HG03439 (cell line): ENCODE data around the gene SH3D19.
"Not testable (repeated sequence)": the region's sequence is repeated elsewhere in the genome, so short reads cannot be mapped to it uniquely, and the experiment has no call there.

ENCODE experiments used
- ATAC-seq: cut with Tn5 transposase; IDR thresholded peaks from one replicate; pipeline ENCODE4 v1.9.1; 2021; ENCODE audit warnings: mild to moderate bottlenecking, moderate library complexity; ENCODE audit not compliant: unreplicated experiment

SH3D19 gene

GRCh38 chr4:151158979-151159378 lies 166.4 kb downstream of the SH3D19 start:
- ATAC-seq = no peak

DNA sequence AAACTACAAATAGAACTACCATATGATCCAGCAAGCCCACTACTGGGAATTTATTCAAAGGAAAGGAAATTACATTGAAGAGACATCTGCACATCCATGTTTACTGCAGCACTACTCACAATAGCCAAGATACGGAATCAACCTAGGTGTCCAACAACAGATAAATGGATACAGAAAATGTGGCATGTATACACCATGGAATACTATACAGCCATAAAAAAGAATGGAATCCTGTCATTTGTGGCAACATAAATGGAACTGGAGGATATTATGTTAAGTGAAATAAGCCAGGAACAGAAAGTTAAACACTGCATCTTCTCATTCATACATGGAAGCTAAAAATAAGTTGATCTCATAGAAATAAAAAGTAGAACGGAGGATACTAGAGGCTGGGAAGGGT lies 167.9 kb downstream of the SH3D19 start:
- no peak for ATAC-seq

GRCh38 chr4:151153585-151153984 lies 171.8 kb downstream of the SH3D19 start:
- no peak for ATAC-seq

GRCh38 chr4:151152028-151152427 lies 173.4 kb downstream of the SH3D19 start:
- no peak for ATAC-seq

GRCh38 chr4:151150821-151151580 lies 174.4 kb downstream of the SH3D19 start:
- no peak for ATAC-seq

DNA sequence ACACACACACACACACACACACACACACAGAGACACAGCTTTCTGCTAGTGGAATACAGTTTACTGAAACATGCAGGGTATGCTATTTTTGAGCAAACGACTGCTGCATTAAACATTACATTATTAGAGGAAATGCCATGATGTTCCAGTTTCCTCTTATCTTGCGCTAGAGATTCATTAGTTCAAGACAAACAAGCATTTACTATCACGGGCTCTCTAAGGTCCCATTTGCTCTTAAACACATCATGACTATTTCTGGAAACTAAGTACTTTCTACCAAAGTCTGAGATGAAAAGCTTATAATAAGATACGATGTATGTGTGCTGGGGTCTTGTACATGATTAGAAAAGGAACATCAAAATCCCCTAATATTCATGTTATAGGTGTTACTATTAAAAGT lies 177.1 kb downstream of the SH3D19 start:
- ATAC-seq = no peak

- ATAC-seq = no peak
Measured at GRCh38 chr4:151147000-151147399, 178.4 kb downstream of the SH3D19 start.

GRCh38 chr4:151144329-151145072 lies 180.9 kb downstream of the SH3D19 start:
- no peak for ATAC-seq

DNA sequence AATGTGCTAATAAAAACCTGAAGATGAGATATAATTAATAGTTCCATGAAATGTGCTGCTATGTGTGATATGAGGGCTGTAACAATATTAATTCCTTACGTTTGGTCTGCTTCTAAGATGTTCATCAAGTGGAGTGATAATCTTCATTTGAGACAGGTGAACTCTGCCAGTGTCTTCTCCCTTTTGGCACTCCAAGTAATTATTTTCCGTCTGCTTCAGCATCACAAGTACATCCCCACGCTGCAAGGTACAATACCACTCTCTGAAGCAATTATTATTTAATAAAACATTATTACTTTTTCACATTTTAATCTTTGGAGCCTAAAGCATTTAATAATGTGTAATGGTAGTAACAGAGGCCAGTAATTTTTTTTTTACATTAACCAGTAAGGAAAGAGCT lies 181.6 kb downstream of the SH3D19 start:
- no peak for ATAC-seq

GRCh38 chr4:151143162-151143561 lies 182.2 kb downstream of the SH3D19 start:
- ATAC-seq = no peak

DNA sequence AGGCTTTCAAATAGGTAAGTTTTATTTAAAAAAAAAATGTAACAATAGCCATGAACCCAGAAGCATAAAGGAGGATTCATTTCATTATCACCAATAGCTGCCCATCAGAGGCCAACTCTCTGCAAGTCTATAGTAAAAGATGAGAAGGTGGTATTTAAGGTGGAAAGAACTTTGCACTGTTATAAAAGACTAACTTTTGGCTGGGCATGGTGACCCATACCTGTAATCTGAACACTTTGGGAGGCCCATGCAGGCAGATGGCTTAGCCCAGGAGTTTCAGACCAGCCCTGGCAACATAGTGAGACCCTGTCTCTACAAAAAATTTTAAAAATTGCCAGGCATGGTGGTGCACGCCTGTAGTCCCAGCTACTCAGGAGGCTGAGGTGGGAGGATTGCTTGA lies 182.6 kb downstream of the SH3D19 start:
- ATAC-seq = no peak

DNA sequence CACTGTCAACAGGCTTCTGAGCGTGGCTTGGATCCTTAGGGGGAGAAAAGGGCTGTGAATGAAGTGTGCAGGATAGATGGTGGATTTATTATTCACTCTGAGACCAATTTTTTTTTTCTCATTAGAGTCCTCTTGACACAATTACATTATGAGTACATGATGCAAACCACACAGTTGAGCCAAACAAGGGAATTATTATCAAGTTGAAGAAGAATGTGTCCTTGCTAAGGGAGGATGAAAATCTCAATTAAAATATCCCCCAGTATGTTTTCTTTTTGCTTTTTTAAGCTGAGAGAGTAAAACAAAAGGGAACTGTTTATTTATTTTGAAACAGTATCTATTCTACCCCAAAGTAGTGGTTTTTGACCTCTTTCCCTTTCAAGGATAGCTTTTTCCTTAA lies 185.6 kb downstream of the SH3D19 start:
- no peak for ATAC-seq

- not testable (repeated sequence) for ATAC-seq
Measured at GRCh38 chr4:151136048-151136447, 189.4 kb downstream of the SH3D19 start.

DNA sequence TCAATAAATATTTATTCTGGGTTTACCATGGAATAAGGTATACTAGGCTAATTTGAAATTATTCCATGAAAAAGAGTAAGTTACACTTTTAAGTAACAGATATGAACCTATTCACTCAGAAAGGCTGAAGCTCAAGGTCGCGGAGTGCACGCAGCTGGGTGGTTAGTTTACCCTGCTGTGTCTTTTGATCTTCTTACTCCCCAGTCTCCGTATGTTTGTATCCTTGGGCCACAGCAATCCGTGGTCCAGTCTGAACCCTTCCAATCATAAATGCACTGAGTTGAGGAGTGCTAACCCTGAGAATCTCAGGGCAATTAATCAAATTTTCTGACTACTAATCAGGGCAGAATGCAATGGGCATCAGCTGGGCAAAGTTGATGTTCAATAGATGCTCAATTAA lies 192.1 kb downstream of the SH3D19 start:
- no peak for ATAC-seq

GRCh38 chr4:151129796-151130195 lies 195.6 kb downstream of the SH3D19 start:
- ATAC-seq = no peak

GRCh38 chr4:151117371-151117962 lies 207.9 kb downstream of the SH3D19 start:
- ATAC-seq = peak; percentile 80

DNA sequence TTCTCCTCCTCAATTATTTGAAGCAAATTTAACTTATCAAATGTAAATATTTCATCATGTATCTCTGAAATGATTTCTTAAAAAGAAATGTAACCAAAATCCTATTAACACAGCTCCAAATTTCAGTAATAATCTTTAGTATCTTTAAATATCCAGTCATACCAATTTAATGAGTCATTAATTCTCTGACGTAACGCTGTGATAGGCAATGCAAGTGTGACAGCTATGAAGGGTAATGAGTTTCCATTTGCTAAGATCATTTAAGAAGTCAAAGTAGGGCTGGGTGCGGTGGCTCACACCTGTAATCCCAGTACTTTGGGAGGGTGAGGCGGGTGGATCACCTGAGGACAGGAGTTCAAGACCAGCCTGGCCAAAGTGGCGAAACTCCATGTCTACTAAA lies 210.4 kb downstream of the SH3D19 start:
- no peak for ATAC-seq

- no peak for ATAC-seq
Measured at GRCh38 chr4:151114338-151114737, 211.1 kb downstream of the SH3D19 start.

GRCh38 chr4:151110236-151110635 lies 215.2 kb downstream of the SH3D19 start:
- ATAC-seq = no peak

DNA sequence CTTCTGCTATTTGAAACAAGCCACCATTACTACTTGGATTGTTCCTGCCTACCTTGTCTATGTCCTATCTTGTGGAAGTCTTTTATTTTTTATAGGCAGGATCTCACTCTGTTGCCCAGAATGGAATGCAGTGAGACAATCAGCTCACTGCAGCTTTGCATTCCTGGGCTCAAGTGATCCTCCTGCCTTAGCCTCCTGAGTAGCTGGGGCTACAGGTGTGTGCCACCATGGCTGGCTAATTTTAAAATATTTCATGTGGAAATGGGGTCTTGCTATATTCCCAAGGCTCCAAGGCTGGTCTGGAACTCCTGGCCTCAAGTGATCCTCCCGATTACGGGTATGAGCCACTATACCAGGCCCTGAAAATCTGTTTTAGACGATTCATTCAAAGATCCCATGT lies 218.3 kb downstream of the SH3D19 start:
- ATAC-seq = no peak

- ATAC-seq = no peak
Measured at GRCh38 chr4:151105454-151106032, 219.9 kb downstream of the SH3D19 start.

- no peak for ATAC-seq
Measured at GRCh38 chr4:151104621-151105020, 220.8 kb downstream of the SH3D19 start.
